Measurements from ENCODE around the gene OSTC. TPM values are rescaled to one million over a fixed set of nuclear protein-coding genes. Genes with fewer than 3 reads are reported as not detected.

Gene OSTC
- total RNA-seq, 1 experiment from 2014 or later: 105 TPM

DNA sequence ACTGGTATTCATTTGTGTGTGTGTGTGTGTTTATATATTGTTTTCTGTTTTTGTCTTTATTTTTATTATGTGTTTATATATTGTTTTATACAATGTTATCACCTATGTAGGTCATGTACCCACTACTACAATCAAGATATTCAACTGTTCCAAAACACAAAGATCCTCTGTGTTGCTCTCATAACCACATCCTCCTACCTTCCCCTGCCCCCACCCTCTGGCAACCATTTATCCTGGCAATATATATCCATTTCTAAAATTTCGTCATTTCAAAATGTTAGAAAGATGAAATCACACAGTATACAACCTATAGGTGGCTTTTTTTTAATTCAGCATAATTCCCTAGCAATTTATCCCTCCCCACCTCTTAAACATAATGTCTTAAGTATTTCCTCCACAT, 48.9 kb upstream of the OSTC start:
- RAD21 ChIA-PET (ENCODE audit: low non-redundant PET in 1 of 2, low total read pairs in 2 of 2, uncharacterized antibody in 2 of 2, unreplicated experiment in 2 of 2): no interaction called here
- intact Hi-C loops (cut with micrococcal nuclease): no loop called here
- POLR2A ChIA-PET: no interaction called here

More for the DNA sequence above, 48.9 kb upstream of the OSTC start:
- H3K27ac ChIP-seq (ENCODE audit: low read depth, low read length): no peak overlapping the region
- no TSS peak for BruUV-seq (replicated peaks)
- H3K9me2 ChIP-seq (ENCODE audit: insufficient read depth): no peaks in the 10 kb centered on the region
- H4K20me1 ChIP-seq (ENCODE audit: insufficient read depth): no peaks in the 10 kb centered on the region
- no peak overlapping the region for H3K4me2 ChIP-seq (ENCODE audit: low read length)
- no peak overlapping the region for H2AFZ ChIP-seq (ENCODE audit: low read depth, low read length, poor library complexity, severe bottlenecking)
- no peak overlapping the region for H3K9ac ChIP-seq (ENCODE audit: low read length)
- CTCF ChIA-PET: no interaction called here
- no peaks in the 10 kb centered on the region for H3K79me2 ChIP-seq (ENCODE audit: insufficient read depth, low read length)
- H3K4me1 ChIP-seq (ENCODE audit: control insufficient read depth in 1 of 2, insufficient read depth in 2 of 2, low read length in 2 of 2): no peaks in the 10 kb centered on the region
- no peak overlapping the region for H3K4me3 ChIP-seq (replicated peaks in 1 of 2; ENCODE audit: low read depth in 1 of 2, low read length in 2 of 2)
- DNase-seq (ENCODE audit: low read depth, low spot score) (no peak), ATAC-seq (no peak)
- TF ChIP-seq, protein P1, sequence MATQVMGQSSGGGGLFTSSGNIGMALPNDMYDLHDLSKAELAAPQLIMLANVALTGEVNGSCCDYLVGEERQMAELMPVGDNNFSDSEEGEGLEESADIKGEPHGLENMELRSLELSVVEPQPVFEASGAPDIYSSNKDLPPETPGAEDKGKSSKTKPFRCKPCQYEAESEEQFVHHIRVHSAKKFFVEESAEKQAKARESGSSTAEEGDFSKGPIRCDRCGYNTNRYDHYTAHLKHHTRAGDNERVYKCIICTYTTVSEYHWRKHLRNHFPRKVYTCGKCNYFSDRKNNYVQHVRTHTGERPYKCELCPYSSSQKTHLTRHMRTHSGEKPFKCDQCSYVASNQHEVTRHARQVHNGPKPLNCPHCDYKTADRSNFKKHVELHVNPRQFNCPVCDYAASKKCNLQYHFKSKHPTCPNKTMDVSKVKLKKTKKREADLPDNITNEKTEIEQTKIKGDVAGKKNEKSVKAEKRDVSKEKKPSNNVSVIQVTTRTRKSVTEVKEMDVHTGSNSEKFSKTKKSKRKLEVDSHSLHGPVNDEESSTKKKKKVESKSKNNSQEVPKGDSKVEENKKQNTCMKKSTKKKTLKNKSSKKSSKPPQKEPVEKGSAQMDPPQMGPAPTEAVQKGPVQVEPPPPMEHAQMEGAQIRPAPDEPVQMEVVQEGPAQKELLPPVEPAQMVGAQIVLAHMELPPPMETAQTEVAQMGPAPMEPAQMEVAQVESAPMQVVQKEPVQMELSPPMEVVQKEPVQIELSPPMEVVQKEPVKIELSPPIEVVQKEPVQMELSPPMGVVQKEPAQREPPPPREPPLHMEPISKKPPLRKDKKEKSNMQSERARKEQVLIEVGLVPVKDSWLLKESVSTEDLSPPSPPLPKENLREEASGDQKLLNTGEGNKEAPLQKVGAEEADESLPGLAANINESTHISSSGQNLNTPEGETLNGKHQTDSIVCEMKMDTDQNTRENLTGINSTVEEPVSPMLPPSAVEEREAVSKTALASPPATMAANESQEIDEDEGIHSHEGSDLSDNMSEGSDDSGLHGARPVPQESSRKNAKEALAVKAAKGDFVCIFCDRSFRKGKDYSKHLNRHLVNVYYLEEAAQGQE (IDR thresholded peaks at IDR 0.05; ENCODE audit: low read depth): no peak
- TF ChIP-seq, protein P2, sequence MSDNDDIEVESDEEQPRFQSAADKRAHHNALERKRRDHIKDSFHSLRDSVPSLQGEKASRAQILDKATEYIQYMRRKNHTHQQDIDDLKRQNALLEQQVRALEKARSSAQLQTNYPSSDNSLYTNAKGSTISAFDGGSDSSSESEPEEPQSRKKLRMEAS (IDR thresholded peaks at IDR 0.05): no peak
- TF ChIP-seq POLR2A (IDR thresholded peaks at IDR 0.05; ENCODE audit: borderline replicate concordance, extremely low read depth, insufficient read depth, insufficient read length): no peak
- TF ChIP-seq EZH2 (IDR thresholded peaks at IDR 0.05): no peak
- TF ChIP-seq EZH2phosphoT487 (IDR thresholded peaks at IDR 0.05; ENCODE audit: borderline replicate concordance): no peak
- TF ChIP-seq POLR2AphosphoS5 (IDR thresholded peaks at IDR 0.05; ENCODE audit: low read depth, low read length): no peak
- TF ChIP-seq ELF1 (IDR thresholded peaks at IDR 0.05; ENCODE audit: borderline replicate concordance, low read depth): no peak
- no peak for TF ChIP-seq SIN3A (IDR thresholded peaks at IDR 0.05; ENCODE audit: low read depth)
- TF ChIP-seq, protein P3, sequence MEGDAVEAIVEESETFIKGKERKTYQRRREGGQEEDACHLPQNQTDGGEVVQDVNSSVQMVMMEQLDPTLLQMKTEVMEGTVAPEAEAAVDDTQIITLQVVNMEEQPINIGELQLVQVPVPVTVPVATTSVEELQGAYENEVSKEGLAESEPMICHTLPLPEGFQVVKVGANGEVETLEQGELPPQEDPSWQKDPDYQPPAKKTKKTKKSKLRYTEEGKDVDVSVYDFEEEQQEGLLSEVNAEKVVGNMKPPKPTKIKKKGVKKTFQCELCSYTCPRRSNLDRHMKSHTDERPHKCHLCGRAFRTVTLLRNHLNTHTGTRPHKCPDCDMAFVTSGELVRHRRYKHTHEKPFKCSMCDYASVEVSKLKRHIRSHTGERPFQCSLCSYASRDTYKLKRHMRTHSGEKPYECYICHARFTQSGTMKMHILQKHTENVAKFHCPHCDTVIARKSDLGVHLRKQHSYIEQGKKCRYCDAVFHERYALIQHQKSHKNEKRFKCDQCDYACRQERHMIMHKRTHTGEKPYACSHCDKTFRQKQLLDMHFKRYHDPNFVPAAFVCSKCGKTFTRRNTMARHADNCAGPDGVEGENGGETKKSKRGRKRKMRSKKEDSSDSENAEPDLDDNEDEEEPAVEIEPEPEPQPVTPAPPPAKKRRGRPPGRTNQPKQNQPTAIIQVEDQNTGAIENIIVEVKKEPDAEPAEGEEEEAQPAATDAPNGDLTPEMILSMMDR (IDR thresholded peaks at IDR 0.05 in 2 of 3, conservative IDR thresholded peaks at IDR 0.05 in 1 of 3; ENCODE audit: borderline replicate concordance in 1 of 3, insufficient read depth in 1 of 3, low read depth in 2 of 3, low read length in 2 of 3): no peak
- no peak for TF ChIP-seq TCF7L2 (IDR thresholded peaks at IDR 0.05; ENCODE audit: borderline replicate concordance, extremely low read depth, insufficient read depth, insufficient read length)
- no peak for TF ChIP-seq CBX3 (IDR thresholded peaks at IDR 0.05; ENCODE audit: low read depth)
- H3K9me3 ChIP-seq (ENCODE audit: control insufficient read depth in 1 of 2, insufficient read depth in 1 of 2, low read depth in 1 of 2, low read length in 2 of 2): no peaks in the 10 kb centered on the region
- H3K36me3 ChIP-seq (ENCODE audit: control insufficient read depth in 1 of 2, insufficient read depth in 2 of 2, low read length in 2 of 2): no peaks in the 10 kb centered on the region
- H3K27me3 ChIP-seq (ENCODE audit: insufficient read depth, low read length): no peaks in the 10 kb centered on the region
